HG02943 (cell line): ENCODE measurements around the gene LGALSL.
"Not testable (repeated sequence)": the region's sequence is repeated elsewhere in the genome, so short reads cannot be mapped to it uniquely, and the experiment has no call there.

Experiments used
- ATAC-seq: cut with Tn5 transposase; IDR thresholded peaks from one replicate; pipeline ENCODE4 v1.9.1; 2021; ENCODE audit warnings: mild to moderate bottlenecking, low read depth, moderate library complexity; ENCODE audit not compliant: unreplicated experiment

LGALSL gene

GRCh38 chr2:64442277-64442676 lies 11.7 kb upstream of the LGALSL start:
- no peak for ATAC-seq

- ATAC-seq = no peak
These were observed 11.0 kb upstream of the LGALSL start for GRCh38 chr2:64442801-64443429.

GRCh38 chr2:64445970-64446369 lies 8.0 kb upstream of the LGALSL start:
- ATAC-seq = not testable (repeated sequence)

GRCh38 chr2:64447317-64448040 lies 6.5 kb upstream of the LGALSL start:
- ATAC-seq = no peak

GRCh38 chr2:64448041-64448426 lies 5.9 kb upstream of the LGALSL start:
- no peak for ATAC-seq

- no peak for ATAC-seq
These were observed 2.9 kb upstream of the LGALSL start for GRCh38 chr2:64451051-64451450.

- peak; percentile 42 for ATAC-seq
These were observed 697 bp downstream of the LGALSL start for GRCh38 chr2:64454386-64455332.

GRCh38 chr2:64455545-64455944 lies 1.6 kb downstream of the LGALSL start:
- ATAC-seq = no peak

GRCh38 chr2:64456293-64456692 lies 2.3 kb downstream of the LGALSL start:
- no peak for ATAC-seq

- no peak for ATAC-seq
These were observed 3.6 kb downstream of the LGALSL start for GRCh38 chr2:64457524-64457923.

- no peak for ATAC-seq
These were observed 5.6 kb downstream of the LGALSL start for GRCh38 chr2:64459575-64459974.

- ATAC-seq = no peak
These were observed 6.4 kb downstream of the LGALSL start for GRCh38 chr2:64460330-64460729.

- no peak for ATAC-seq
These were observed 7.5 kb downstream of the LGALSL start for GRCh38 chr2:64461271-64462058.

GRCh38 chr2:64462171-64462570 lies 8.2 kb downstream of the LGALSL start:
- ATAC-seq = no peak

GRCh38 chr2:64462940-64463700 lies 9.2 kb downstream of the LGALSL start:
- no peak for ATAC-seq

- no peak for ATAC-seq
These were observed 9.8 kb downstream of the LGALSL start for GRCh38 chr2:64463781-64464180.

- no peak for ATAC-seq
These were observed 12.6 kb downstream of the LGALSL start for GRCh38 chr2:64466478-64467085.

GRCh38 chr2:64467096-64467843 lies 13.3 kb downstream of the LGALSL start:
- no peak for ATAC-seq

GRCh38 chr2:64469261-64469660 lies 15.3 kb downstream of the LGALSL start:
- no peak for ATAC-seq
